Suprapubic skin (tissue), 4 donors: ENCODE results near the gene C19orf53.

Experiments
- CTCF ChIP-seq, 2 donors: fragments of 200-600 bp in 1 of 2; fragments of 450-650 bp in 1 of 2; sonication (generic) in 1 of 2; IDR thresholded peaks; one replicate each; pipeline ENCODE4 v1.5.1; 2016 to 2019; ENCODE audit warnings: antibody characterized with exemption in 2 of 2, mild to moderate bottlenecking in 1 of 2, moderate library complexity in 1 of 2
- EP300 ChIP-seq: sonication (generic); formaldehyde crosslinking; IDR thresholded peaks from one replicate; pipeline ENCODE4 v1.6.1; 2017; ENCODE audit warnings: antibody characterized with exemption
- POLR2A ChIP-seq, 2 donors: fragments of 450-650 bp; IDR thresholded peaks; one replicate each; pipeline ENCODE4 v1.6.1; 2017; ENCODE audit warnings: antibody characterized with exemption in 2 of 2, mild to moderate bottlenecking in 2 of 2, moderate library complexity in 2 of 2
- POLR2AphosphoS5 ChIP-seq, 3 donors: sonication (generic); formaldehyde crosslinking; IDR thresholded peaks; one replicate each; pipeline ENCODE4 v1.6.1; 2017; ENCODE audit warnings: antibody characterized with exemption in 3 of 3

- TF ChIP-seq CTCF (IDR thresholded peaks at IDR 0.05) (no peak), POLR2A (IDR thresholded peaks at IDR 0.05) (no peak), EP300 (no peak), POLR2AphosphoS5 (IDR thresholded peaks at IDR 0.05) (no peak)
These were observed 31.5 kb upstream of the C19orf53 start for GRCh38 chr19:13742756-13743155.
